ENCODE data around the gene FOSL2. TPM values are rescaled to one million over a fixed set of nuclear protein-coding genes. Genes with fewer than 3 reads are reported as not detected.

Gene FOSL2
- total RNA-seq, 1 donor from 2014 or later: 50.2 TPM

DNA sequence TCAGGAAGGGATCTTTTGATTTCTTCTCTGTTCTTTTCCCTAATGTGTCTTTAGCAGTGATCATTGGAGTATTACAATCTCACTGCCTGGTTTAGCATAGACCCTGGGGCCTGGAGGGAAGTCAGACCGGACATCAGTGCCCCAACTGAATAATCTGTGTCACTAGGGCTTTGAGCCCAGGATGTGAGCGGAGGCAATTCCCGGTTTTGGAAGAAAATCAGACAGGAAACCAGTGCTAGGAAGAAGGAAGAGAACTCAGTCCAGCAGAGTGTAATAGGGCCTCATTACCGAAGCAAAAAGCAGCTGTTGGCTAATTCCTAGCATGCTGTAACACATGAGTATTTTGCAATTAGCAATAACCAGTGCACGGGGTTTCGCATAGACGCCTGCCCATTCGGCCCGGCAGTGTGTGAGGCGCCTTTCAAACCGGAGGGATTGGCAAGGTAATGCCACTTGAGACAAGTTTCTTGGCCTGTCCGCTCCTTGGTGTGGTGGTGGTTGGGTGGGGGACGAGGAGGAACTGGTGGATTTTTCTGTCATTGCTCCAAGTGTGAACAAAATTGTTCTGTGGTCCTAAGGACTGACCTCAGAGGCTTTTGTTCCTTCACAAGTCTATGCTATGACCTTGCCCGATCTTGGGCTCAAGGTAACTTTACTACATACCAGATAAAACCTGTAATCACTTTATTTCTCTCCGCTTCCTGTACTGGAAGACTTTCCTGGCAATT is 2.8 kb downstream of the FOSL2 start:
- H3K27ac ChIP-seq (replicated peaks): peak overlapping the region; percentile 100
- DNase-seq: peak; percentile 46
- peak overlapping the region; percentile 84 for H3K4me3 ChIP-seq
- no peaks in the 10 kb centered on the region for H3K27me3 ChIP-seq (ENCODE audit: low read depth)
- intact Hi-C loops (cut with micrococcal nuclease): loop anchor here (2.0 kb wide), 1 partner anchor 505 kb away; the partner anchor contains the start of genes BABAM2 and RBKS
- no peaks in the 10 kb centered on the region for H3K9me3 ChIP-seq (replicated peaks)
- TF ChIP-seq, protein P1, sequence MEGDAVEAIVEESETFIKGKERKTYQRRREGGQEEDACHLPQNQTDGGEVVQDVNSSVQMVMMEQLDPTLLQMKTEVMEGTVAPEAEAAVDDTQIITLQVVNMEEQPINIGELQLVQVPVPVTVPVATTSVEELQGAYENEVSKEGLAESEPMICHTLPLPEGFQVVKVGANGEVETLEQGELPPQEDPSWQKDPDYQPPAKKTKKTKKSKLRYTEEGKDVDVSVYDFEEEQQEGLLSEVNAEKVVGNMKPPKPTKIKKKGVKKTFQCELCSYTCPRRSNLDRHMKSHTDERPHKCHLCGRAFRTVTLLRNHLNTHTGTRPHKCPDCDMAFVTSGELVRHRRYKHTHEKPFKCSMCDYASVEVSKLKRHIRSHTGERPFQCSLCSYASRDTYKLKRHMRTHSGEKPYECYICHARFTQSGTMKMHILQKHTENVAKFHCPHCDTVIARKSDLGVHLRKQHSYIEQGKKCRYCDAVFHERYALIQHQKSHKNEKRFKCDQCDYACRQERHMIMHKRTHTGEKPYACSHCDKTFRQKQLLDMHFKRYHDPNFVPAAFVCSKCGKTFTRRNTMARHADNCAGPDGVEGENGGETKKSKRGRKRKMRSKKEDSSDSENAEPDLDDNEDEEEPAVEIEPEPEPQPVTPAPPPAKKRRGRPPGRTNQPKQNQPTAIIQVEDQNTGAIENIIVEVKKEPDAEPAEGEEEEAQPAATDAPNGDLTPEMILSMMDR (IDR thresholded peaks at IDR 0.05; ENCODE audit: borderline replicate concordance): no peak
- H3K4me1 ChIP-seq: peaks cover 82% of the 10 kb centered on the region
- no peaks in the 10 kb centered on the region for H3K36me3 ChIP-seq

DNA sequence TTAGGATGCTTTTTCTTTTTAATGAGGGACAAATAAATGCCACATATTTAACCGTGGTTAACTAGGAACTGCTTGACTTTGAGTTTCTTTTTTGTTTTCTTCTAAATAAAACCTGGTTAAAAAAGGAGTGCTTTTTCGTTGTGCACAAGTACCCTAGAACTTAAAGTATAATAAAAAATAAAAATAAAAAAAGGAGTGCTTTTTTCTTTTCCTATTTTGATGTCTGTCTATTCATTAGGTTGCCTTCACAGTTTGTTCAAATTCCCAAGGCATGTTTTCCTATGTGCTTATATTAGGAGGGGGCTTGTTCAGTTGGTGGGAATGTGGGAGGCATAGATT is 4.4 kb downstream of the FOSL2 start:
- peaks cover 89% of the 10 kb centered on the region for H3K4me1 ChIP-seq
- H3K4me3 ChIP-seq: peak overlapping the region; percentile 84
- intact Hi-C loops (cut with micrococcal nuclease): loop anchor here (2.0 kb wide), 1 partner anchor 506 kb away; the partner anchor contains the start of genes BABAM2 and RBKS
- TF ChIP-seq, protein P1 (IDR thresholded peaks at IDR 0.05; ENCODE audit: borderline replicate concordance): peak; percentile 9
- DNase-seq: no peak
- H3K27me3 ChIP-seq (ENCODE audit: low read depth): no peaks in the 10 kb centered on the region
- H3K27ac ChIP-seq (replicated peaks): peak overlapping the region; percentile 100
- H3K36me3 ChIP-seq: peaks cover 2% of the 10 kb centered on the region
- H3K9me3 ChIP-seq (replicated peaks): no peaks in the 10 kb centered on the region

DNA sequence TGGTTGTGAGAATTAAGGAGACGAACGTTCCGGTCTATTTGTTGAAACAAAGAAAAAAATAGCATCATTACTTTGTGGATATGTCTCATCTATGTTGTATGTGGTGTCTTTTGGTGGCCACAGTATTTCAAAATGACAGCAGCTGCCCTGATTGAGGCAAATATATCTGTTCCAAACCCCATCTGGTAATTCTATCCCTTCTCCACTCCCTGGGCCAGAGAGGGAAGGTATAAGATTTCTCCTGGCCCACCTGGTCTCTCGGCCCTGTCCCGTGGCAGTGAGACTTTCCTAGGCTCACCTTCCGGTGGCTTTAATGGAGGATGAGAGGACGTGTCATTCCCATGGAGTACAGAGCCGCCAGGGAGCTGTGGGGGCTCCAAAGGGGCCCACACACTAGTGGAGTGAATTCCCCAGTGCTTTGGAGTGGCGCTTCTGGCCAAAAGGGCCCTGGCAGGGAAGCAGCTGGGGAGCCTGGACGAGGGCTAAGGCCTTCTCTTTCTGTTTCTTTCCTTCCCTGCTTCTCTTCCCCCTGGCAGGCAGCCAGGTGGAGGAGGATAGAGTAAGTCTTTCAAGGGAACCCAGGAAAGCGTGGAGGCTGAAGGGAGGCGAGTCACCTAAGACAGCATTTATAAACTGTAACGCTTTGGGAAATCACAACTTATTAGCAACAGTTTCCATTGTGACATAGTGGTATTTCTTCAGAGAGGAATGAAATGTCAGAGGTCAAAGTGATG is 5.6 kb downstream of the FOSL2 start:
- H3K27me3 ChIP-seq (ENCODE audit: low read depth): no peaks in the 10 kb centered on the region
- TF ChIP-seq, protein P1 (IDR thresholded peaks at IDR 0.05; ENCODE audit: borderline replicate concordance): no peak
- no peaks in the 10 kb centered on the region for H3K9me3 ChIP-seq (replicated peaks)
- H3K27ac ChIP-seq (replicated peaks): peak overlapping the region; percentile 100
- H3K4me3 ChIP-seq: peak overlapping the region; percentile 84
- DNase-seq: no peak
- peaks cover 6% of the 10 kb centered on the region for H3K36me3 ChIP-seq
- peaks cover 96% of the 10 kb centered on the region for H3K4me1 ChIP-seq
- intact Hi-C loops (cut with micrococcal nuclease): no loop called here

DNA sequence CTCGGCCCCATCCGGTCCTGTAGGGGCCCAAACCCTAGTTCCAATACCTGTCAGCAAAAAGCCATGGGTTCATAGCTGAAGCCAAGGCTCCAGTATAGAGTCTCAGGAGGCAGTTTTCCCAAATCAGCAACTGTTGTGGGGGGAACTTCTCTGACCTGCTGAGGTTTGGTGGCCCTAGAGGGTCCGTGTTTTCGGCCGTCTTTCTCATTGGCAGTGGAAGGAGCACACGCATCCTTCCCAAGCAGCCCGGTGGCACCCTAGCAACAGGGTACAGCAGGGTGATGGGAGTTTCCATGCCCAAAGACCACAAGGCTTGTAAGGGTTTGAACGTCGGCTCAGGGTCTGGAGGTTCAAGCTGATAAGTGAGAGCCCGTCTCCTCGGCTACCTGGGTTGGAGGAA is 6.6 kb downstream of the FOSL2 start:
- DNase-seq: no peak
- H3K36me3 ChIP-seq: peaks cover 15% of the 10 kb centered on the region
- intact Hi-C loops (cut with micrococcal nuclease): no loop called here
- H3K4me3 ChIP-seq: peak overlapping the region; percentile 84
- peak overlapping the region; percentile 100 for H3K27ac ChIP-seq (replicated peaks)
- TF ChIP-seq, protein P1 (IDR thresholded peaks at IDR 0.05; ENCODE audit: borderline replicate concordance): no peak
- no peaks in the 10 kb centered on the region for H3K9me3 ChIP-seq (replicated peaks)
- no peaks in the 10 kb centered on the region for H3K27me3 ChIP-seq (ENCODE audit: low read depth)
- H3K4me1 ChIP-seq: peaks cover 98% of the 10 kb centered on the region

DNA sequence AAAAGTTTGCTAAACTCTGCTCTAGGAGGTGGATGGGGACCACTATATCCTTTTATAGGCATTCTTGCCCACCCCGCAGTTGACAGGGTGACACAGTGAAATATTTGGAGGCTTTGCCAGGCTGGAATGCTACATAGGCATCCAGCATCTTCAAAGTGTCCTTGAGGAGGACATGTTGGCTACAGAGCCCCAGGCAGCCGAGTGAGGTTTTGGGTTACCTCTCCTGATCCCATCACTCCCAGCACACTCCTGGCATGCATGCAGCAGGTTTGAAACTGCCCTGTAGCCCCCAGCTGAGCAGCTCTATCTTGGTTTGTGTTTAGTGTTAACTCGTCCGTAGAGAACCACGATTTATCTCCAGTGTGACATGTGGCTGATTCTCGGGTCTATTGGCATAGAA is 7.3 kb downstream of the FOSL2 start:
- H3K27ac ChIP-seq (replicated peaks): peak overlapping the region; percentile 100
- no peaks in the 10 kb centered on the region for H3K9me3 ChIP-seq (replicated peaks)
- TF ChIP-seq, protein P1 (IDR thresholded peaks at IDR 0.05; ENCODE audit: borderline replicate concordance): no peak
- DNase-seq: no peak
- intact Hi-C loops (cut with micrococcal nuclease): no loop called here
- H3K4me3 ChIP-seq: peak overlapping the region; percentile 84
- H3K27me3 ChIP-seq (ENCODE audit: low read depth): no peaks in the 10 kb centered on the region
- H3K4me1 ChIP-seq: peaks cover 98% of the 10 kb centered on the region
- H3K36me3 ChIP-seq: peaks cover 21% of the 10 kb centered on the region

Data from left ventricle myocardium inferior (tissue), 1 donor.